GM12878 (cell line): ENCODE results near the gene NLRP14. TPM values are rescaled to one million over a fixed set of nuclear protein-coding genes. Genes with fewer than 3 reads are reported as not detected.

ENCODE experiments used
- ATAC-seq: fragments of 200-7000 bp; cut with Tn5 transposase; 3 replicates; pipeline ENCODE4 v1.9.1; 2020; ENCODE audit warnings: mild to moderate bottlenecking, moderate library complexity
- BruUV-seq: library from RNA; stranded (reverse); fragments of 400-500 nt; replicated peaks from 2 replicates; lab custom pipeline; 2021; lab: Mats Ljungman, UMichigan
- CTCF ChIA-PET: fragments of 300-600 bp; sonication (Branson Sonifier 250); formaldehyde crosslinking; extraction: SDS; loops from one replicate; lab custom pipeline; 2021; ENCODE audit warnings: inconsistent platforms; lab: Yijun Ruan, JAX
- POLR2A ChIA-PET: fragments of 350-600 bp; formaldehyde crosslinking; extraction: SDS; loops from one replicate; lab custom pipeline; 2021; ENCODE audit warnings: inconsistent platforms; lab: Charles Lee
- RAD21 ChIA-PET: fragments of 300-600 bp; sonication (Branson Sonifier 250); formaldehyde crosslinking; loops from one replicate; lab custom pipeline; 2023; ENCODE audit warnings: antibody characterized with exemption; ENCODE audit not compliant: unreplicated experiment; lab: Charles Lee
- SMC1A ChIA-PET: fragments of 300-600 bp; sonication (Branson Sonifier 250); formaldehyde crosslinking; loops from one replicate; lab custom pipeline; 2023; ENCODE audit not compliant: unreplicated experiment, uncharacterized antibody; lab: Charles Lee
- DNase-seq: peaks from one replicate; pipeline ENCODE4 v3.0.0-alpha.2; 2011; ENCODE audit warnings: low read depth, low spot score
- FAIRE-seq: peaks from 3 replicates; lab custom pipeline; 2011; peaks lifted over from hg19 to GRCh38; lab: Jason Lieb, UNC
- H2AFZ ChIP-seq: 2 replicates; pipeline ENCODE4 v1.6.0; 2011; ENCODE audit warnings: low read depth, low read length, control low read depth; ENCODE audit not compliant: control insufficient read depth
- H3K27ac ChIP-seq: 2 replicates; pipeline ENCODE4 v1.5.1; 2011; ENCODE audit warnings: control low read depth; ENCODE audit not compliant: control insufficient read depth, insufficient read depth
- H3K27me3 ChIP-seq, 2 experiments: replicated peaks in 1 of 2; 2 replicates each; pipeline versions ENCODE4 v1.6.0 to v1.6.1; 2011; ENCODE audit warnings: low read length in 1 of 2; ENCODE audit not compliant: control insufficient read depth in 2 of 2, insufficient read depth in 2 of 2
- H3K36me3 ChIP-seq, 2 experiments: 2 replicates each; pipeline ENCODE4 v1.5.1; 2011; ENCODE audit warnings: low read length in 1 of 2; ENCODE audit not compliant: control insufficient read depth in 2 of 2, insufficient read depth in 2 of 2
- H3K4me1 ChIP-seq: 2 replicates; pipeline ENCODE4 v1.6.1; 2011; ENCODE audit warnings: mild to moderate bottlenecking, low read length, moderate library complexity, mixed read lengths; ENCODE audit not compliant: control insufficient read depth, insufficient read depth
- H3K4me2 ChIP-seq: 2 replicates; pipeline ENCODE4 v1.6.0; 2011; ENCODE audit warnings: control low read depth; ENCODE audit not compliant: control insufficient read depth, insufficient read depth
- H3K4me3 ChIP-seq: fragments of 200-600 bp; sonication (generic); 2 replicates; pipeline ENCODE4 v1.5.1; 2016
- H3K79me2 ChIP-seq: 2 replicates; pipeline ENCODE4 v1.6.0; 2011; ENCODE audit warnings: low read length; ENCODE audit not compliant: control insufficient read depth, insufficient read depth
- H3K9ac ChIP-seq: 2 replicates; pipeline ENCODE4 v1.8.0; 2011; ENCODE audit warnings: low read length, control low read depth, mixed read lengths; ENCODE audit not compliant: control insufficient read depth, insufficient read depth
- H3K9me3 ChIP-seq: replicated peaks from 3 replicates; pipeline ENCODE4 v1.5.1; 2011; ENCODE audit warnings: mild to moderate bottlenecking, low read length; ENCODE audit not compliant: control insufficient read depth, insufficient read depth
- H4K20me1 ChIP-seq: 2 replicates; pipeline ENCODE4 v1.6.0; 2011; ENCODE audit not compliant: control insufficient read depth, insufficient read depth
- GATAD2B ChIP-seq: fragments of 450-650 bp; conservative IDR thresholded peaks from 2 replicates; pipeline ENCODE4 v1.6.1; 2017; ENCODE audit warnings: low read depth, mild to moderate bottlenecking, moderate library complexity
- HDAC2 ChIP-seq: fragments of 200-600 bp; sonication (generic); IDR thresholded peaks from 2 replicates; pipeline ENCODE4 v1.6.1; 2017
- TAF1 ChIP-seq: IDR thresholded peaks from 2 replicates; pipeline ENCODE4 v1.6.1; 2011; ENCODE audit warnings: mild to moderate bottlenecking, low read depth, low read length, borderline replicate concordance
- WGBS: methylation state at CpG from one replicate; pipeline ENCODE4 v1.1.6; 2016; ENCODE audit warnings: low lambda C conversion rate; ENCODE audit not compliant: insufficient replicate concordance, insufficient coverage; ENCODE audit errors: missing lambda C conversion rate; 5-methylcytosine and 5-hydroxymethylcytosine counted together
- in situ Hi-C: fragments of 300-500 bp; cut with MboI; formaldehyde crosslinking; loops from 9 replicates; pipeline ENCODE4 v1.14.3; 2018; ENCODE audit warnings: mixed read lengths
- intact Hi-C: fragments of 100-400 bp; cut with micrococcal nuclease; formaldehyde crosslinking; loops from one replicate; pipeline ENCODE4 v1.14.2; 2022; ENCODE audit not compliant: unreplicated experiment
- polyA plus RNA-seq, 11 experiments: library from polyadenylated mRNA; depleted of rRNA in 4 of 11; unstranded in 6 of 11; stranded (reverse) in 5 of 11; fragments of >200 nt; fragmentation: Nextera tagmentation in 4 of 11; fragmentation: Illumina TruSeq in 1 of 11; extraction: Ambion mirVana in 4 of 11; extraction: Trizol in 1 of 11; gene quantifications; 1 replicate in 1 of 11; 2 replicates in 10 of 11; pipeline versions ENCODE4 v1.2.1 to v1.2.3, GENCODE V29; 2011 to 2016; ENCODE audit warnings: inconsistent platforms in 2 of 11, missing spikeins in 2 of 11, low read depth in 1 of 11
- total RNA-seq, 4 experiments: library from RNA; depleted of rRNA in 3 of 4; stranded (reverse); fragments of >200 nt in 3 of 4; fragmentation: Illumina TruSeq in 1 of 4; extraction: Trizol in 1 of 4; gene quantifications; 2 replicates each; pipeline versions ENCODE4 v1.2.1 to v1.2.3, GENCODE V29; 2013 to 2021
- TF ChIP-seq, protein P1 (sequence below): fragments of 450-650 bp; conservative IDR thresholded peaks from 2 replicates; pipeline ENCODE4 v1.6.1; 2017; ENCODE audit warnings: mild to moderate bottlenecking, moderate library complexity
- TF ChIP-seq, protein P2 (sequence below): fragments of 450-650 bp; IDR thresholded peaks from 2 replicates; pipeline ENCODE4 v1.6.1; 2016; ENCODE audit warnings: mild to moderate bottlenecking, moderate library complexity, borderline replicate concordance

The NLRP14 gene
- total and polyA plus RNA-seq, 10 of the 15 experiments (the other 5 are each of a cell fraction or from before 2014, with no cell fraction given) = 0.02 to 0.12 (median 0.04) TPM; not detected in 3

DNA sequence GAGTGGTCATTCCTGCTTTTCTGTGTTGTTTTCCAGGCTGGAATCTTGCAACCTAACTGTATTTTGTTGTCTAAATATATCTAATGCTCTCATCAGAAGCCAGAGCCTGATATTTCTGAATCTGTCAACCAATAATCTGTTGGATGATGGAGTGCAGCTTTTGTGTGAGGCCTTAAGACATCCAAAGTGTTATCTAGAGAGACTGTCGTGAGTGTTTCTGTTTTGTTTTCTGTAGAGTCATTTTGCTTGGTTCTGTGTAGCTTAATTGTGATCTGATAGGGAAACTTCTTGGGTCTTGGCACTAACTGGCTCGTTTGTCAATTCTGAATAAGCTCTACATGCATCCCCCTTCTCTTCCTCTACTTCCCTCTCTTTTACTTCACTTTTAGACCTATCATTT, 37.4 kb downstream of the NLRP14 start:
- no peaks in the 10 kb centered on the region for H4K20me1 ChIP-seq
- BruUV-seq = no TSS peak
- H3K4me3 ChIP-seq = no peak overlapping the region
- ChIA-PET CTCF (interaction anchor here (0.7 kb wide), 1 partner anchor 326 kb away, joined by 3 read pairs; no protein-coding TSS in a partner anchor), RAD21 (no interaction called here), SMC1A (interaction anchor here (0.7 kb wide), 1 partner anchor 19 kb away, joined by 5 read pairs; no protein-coding TSS in a partner anchor), POLR2A (no interaction called here)
- ATAC-seq (peak; percentile 56), FAIRE-seq (no peak), DNase-seq (no peak)
- in situ Hi-C loops (no loop called here), intact Hi-C loops (no loop called here)
- TF ChIP-seq, protein P1, sequence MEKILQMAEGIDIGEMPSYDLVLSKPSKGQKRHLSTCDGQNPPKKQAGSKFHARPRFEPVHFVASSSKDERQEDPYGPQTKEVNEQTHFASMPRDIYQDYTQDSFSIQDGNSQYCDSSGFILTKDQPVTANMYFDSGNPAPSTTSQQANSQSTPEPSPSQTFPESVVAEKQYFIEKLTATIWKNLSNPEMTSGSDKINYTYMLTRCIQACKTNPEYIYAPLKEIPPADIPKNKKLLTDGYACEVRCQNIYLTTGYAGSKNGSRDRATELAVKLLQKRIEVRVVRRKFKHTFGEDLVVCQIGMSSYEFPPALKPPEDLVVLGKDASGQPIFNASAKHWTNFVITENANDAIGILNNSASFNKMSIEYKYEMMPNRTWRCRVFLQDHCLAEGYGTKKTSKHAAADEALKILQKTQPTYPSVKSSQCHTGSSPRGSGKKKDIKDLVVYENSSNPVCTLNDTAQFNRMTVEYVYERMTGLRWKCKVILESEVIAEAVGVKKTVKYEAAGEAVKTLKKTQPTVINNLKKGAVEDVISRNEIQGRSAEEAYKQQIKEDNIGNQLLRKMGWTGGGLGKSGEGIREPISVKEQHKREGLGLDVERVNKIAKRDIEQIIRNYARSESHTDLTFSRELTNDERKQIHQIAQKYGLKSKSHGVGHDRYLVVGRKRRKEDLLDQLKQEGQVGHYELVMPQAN = no peak
- TF ChIP-seq TAF1 (no peak), HDAC2 (no peak), GATAD2B (no peak)
- TF ChIP-seq, protein P2, sequence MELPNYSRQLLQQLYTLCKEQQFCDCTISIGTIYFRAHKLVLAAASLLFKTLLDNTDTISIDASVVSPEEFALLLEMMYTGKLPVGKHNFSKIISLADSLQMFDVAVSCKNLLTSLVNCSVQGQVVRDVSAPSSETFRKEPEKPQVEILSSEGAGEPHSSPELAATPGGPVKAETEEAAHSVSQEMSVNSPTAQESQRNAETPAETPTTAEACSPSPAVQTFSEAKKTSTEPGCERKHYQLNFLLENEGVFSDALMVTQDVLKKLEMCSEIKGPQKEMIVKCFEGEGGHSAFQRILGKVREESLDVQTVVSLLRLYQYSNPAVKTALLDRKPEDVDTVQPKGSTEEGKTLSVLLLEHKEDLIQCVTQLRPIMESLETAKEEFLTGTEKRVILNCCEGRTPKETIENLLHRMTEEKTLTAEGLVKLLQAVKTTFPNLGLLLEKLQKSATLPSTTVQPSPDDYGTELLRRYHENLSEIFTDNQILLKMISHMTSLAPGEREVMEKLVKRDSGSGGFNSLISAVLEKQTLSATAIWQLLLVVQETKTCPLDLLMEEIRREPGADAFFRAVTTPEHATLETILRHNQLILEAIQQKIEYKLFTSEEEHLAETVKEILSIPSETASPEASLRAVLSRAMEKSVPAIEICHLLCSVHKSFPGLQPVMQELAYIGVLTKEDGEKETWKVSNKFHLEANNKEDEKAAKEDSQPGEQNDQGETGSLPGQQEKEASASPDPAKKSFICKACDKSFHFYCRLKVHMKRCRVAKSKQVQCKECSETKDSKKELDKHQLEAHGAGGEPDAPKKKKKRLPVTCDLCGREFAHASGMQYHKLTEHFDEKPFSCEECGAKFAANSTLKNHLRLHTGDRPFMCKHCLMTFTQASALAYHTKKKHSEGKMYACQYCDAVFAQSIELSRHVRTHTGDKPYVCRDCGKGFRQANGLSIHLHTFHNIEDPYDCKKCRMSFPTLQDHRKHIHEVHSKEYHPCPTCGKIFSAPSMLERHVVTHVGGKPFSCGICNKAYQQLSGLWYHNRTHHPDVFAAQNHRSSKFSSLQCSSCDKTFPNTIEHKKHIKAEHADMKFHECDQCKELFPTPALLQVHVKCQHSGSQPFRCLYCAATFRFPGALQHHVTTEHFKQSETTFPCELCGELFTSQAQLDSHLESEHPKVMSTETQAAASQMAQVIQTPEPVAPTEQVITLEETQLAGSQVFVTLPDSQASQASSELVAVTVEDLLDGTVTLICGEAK = no peak
- H3K79me2 ChIP-seq = no peaks in the 10 kb centered on the region
- no peaks in the 10 kb centered on the region for H3K9me3 ChIP-seq
- H3K36me3 ChIP-seq = no peaks in the 10 kb centered on the region
- H2AFZ ChIP-seq = no peak overlapping the region
- H3K4me2 ChIP-seq = no peak overlapping the region
- H3K4me1 ChIP-seq = no peaks in the 10 kb centered on the region
- no peaks in the 10 kb centered on the region for H3K27me3 ChIP-seq
- 8% methylated on average over 2 of the region's 2 CpGs for WGBS
- no peak overlapping the region for H3K27ac ChIP-seq
- no peak overlapping the region for H3K9ac ChIP-seq
